GM06990 (cell line): ENCODE measurements around the gene TMEM138.
A peak's percentile ranks its signal among the peaks of the same experiment; 100 is the strongest.

Experiments
- DNase-seq: peaks from one replicate; pipeline ENCODE4 v3.0.0-alpha.2; 2011; ENCODE audit not compliant: insufficient read length; ENCODE audit errors: extremely low read depth
- H3K27me3 ChIP-seq: replicated peaks from 2 replicates; pipeline ENCODE4 v1.6.0; 2011; ENCODE audit warnings: low read length; ENCODE audit not compliant: control insufficient read depth, insufficient read depth
- H3K36me3 ChIP-seq: 2 replicates; pipeline ENCODE4 v1.5.1; 2011; ENCODE audit warnings: low read length; ENCODE audit not compliant: control insufficient read depth, insufficient read depth
- H3K4me3 ChIP-seq: replicated peaks from 2 replicates; pipeline ENCODE4 v1.5.1; 2011; ENCODE audit warnings: low read depth, mild to moderate bottlenecking, control low read depth, low read length
- CTCF ChIP-seq: IDR thresholded peaks from 2 replicates; pipeline ENCODE4 v1.5.1; 2011; ENCODE audit warnings: low read length, control low read depth, mild to moderate bottlenecking, inconsistent platforms; ENCODE audit not compliant: insufficient read depth, poor library complexity, severe bottlenecking

TMEM138 gene

GRCh38 chr11:61361741-61362541 lies at the start of gene TMEM138, which contains the start of gene CYB561A3:
TMEM138 (plus strand) TSS chr11:61362374; CDS start chr11:61364391, 2,017 bp downstream.
CYB561A3 (minus strand) TSS chr11:61361882; CDS start chr11:61356713, 5,169 bp downstream.
- TF ChIP-seq CTCF: no peak
- H3K4me3 ChIP-seq: peak within 1 kb of the TSS; percentile 77
- H3K36me3 ChIP-seq: peaks cover 12% of the 10 kb centered on the region
- DNase-seq: peak; percentile 98
- no peaks in the 10 kb centered on the region for H3K27me3 ChIP-seq

- peaks cover 36% of the 10 kb centered on the region for H3K36me3 ChIP-seq
- no peak overlapping the region for H3K4me3 ChIP-seq
- no peak for TF ChIP-seq CTCF
- DNase-seq: no peak
- no peaks in the 10 kb centered on the region for H3K27me3 ChIP-seq
Measured at GRCh38 chr11:61315260-61315659, 46.9 kb upstream of the TMEM138 start.

- no peaks in the 10 kb centered on the region for H3K27me3 ChIP-seq
- TF ChIP-seq CTCF: no peak
- DNase-seq: no peak
- peaks cover 38% of the 10 kb centered on the region for H3K36me3 ChIP-seq
- no peak overlapping the region for H3K4me3 ChIP-seq
Measured at GRCh38 chr11:61325649-61326414, 36.3 kb upstream of the TMEM138 start.

GRCh38 chr11:61327669-61328071 lies 34.5 kb upstream of the TMEM138 start:
- no peak overlapping the region for H3K4me3 ChIP-seq
- no peaks in the 10 kb centered on the region for H3K27me3 ChIP-seq
- no peak for TF ChIP-seq CTCF
- peaks cover 28% of the 10 kb centered on the region for H3K36me3 ChIP-seq
- DNase-seq: no peak

GRCh38 chr11:61328351-61328750 lies 33.8 kb upstream of the TMEM138 start:
- no peak overlapping the region for H3K4me3 ChIP-seq
- no peak for DNase-seq
- peaks cover 25% of the 10 kb centered on the region for H3K36me3 ChIP-seq
- no peak for TF ChIP-seq CTCF
- H3K27me3 ChIP-seq: no peaks in the 10 kb centered on the region
